OCI-LY1 (cell line): ENCODE results near the gene BLID.

ENCODE experiments used
- H2AFZ ChIP-seq: fragments of 200-600 bp; sonication (generic), shearing (Covaris generic); 2 replicates; pipeline ENCODE4 v1.6.0; 2014; ENCODE audit warnings: antibody characterized with exemption, mild to moderate bottlenecking, low read length
- H3F3A ChIP-seq: fragments of 200-600 bp; sonication (generic), shearing (Covaris generic); 2 replicates; pipeline ENCODE4 v1.6.0; 2014; ENCODE audit warnings: mild to moderate bottlenecking, antibody characterized with exemption, low read length, moderate library complexity; ENCODE audit not compliant: insufficient read depth
- H3K27ac ChIP-seq: fragments of 200-600 bp; sonication (generic); 2 replicates; pipeline ENCODE4 v1.5.1; 2014; ENCODE audit warnings: low read length, mixed run types, mild to moderate bottlenecking, low read depth; ENCODE audit not compliant: poor library complexity, severe bottlenecking
- H3K27me3 ChIP-seq: fragments of 200-600 bp; sonication (generic); 2 replicates; pipeline ENCODE4 v1.6.0; 2014; ENCODE audit warnings: antibody characterized with exemption, mild to moderate bottlenecking, low read length, moderate library complexity; ENCODE audit not compliant: insufficient read depth
- H3K36me3 ChIP-seq: fragments of 200-600 bp; sonication (generic); 2 replicates; pipeline ENCODE4 v1.6.1; 2014; ENCODE audit warnings: mild to moderate bottlenecking, antibody characterized with exemption, low read length, moderate library complexity, mixed read lengths; ENCODE audit not compliant: insufficient read depth
- H3K4me1 ChIP-seq: fragments of 200-600 bp; sonication (generic); 2 replicates; pipeline ENCODE4 v1.5.1; 2014; ENCODE audit warnings: mild to moderate bottlenecking, low read length, moderate library complexity; ENCODE audit not compliant: insufficient read depth, severe bottlenecking
- H3K4me2 ChIP-seq: fragments of 200-600 bp; sonication (generic), shearing (Covaris generic); 2 replicates; pipeline ENCODE4 v1.6.1; 2014; ENCODE audit warnings: low read length
- H3K4me3 ChIP-seq: fragments of 200-600 bp; sonication (generic); 2 replicates; pipeline ENCODE4 v1.5.1; 2014; ENCODE audit warnings: low read length, low read depth, mild to moderate bottlenecking, mixed read lengths; ENCODE audit not compliant: poor library complexity, severe bottlenecking
- H3K79me2 ChIP-seq: fragments of 200-600 bp; shearing (Covaris generic); 2 replicates; pipeline ENCODE4 v1.6.1; 2016; ENCODE audit warnings: mixed run types, low read length, mixed read lengths; ENCODE audit not compliant: insufficient read depth
- H3K9ac ChIP-seq: fragments of 200-600 bp; sonication (generic), shearing (Covaris generic); 2 replicates; pipeline ENCODE4 v1.6.1; 2014; ENCODE audit warnings: mild to moderate bottlenecking, low read length, mixed read lengths
- H3K9me2 ChIP-seq: fragments of 200-600 bp; sonication (generic), shearing (Covaris generic); 2 replicates; pipeline ENCODE4 v1.6.1; 2014; ENCODE audit warnings: low read depth, mild to moderate bottlenecking, low read length, mixed read lengths
- H3K9me3 ChIP-seq: fragments of 200-600 bp; shearing (Covaris generic); 2 replicates; pipeline ENCODE4 v1.6.1; 2014; ENCODE audit warnings: low read length, mixed read lengths
- H4K20me1 ChIP-seq: fragments of 200-600 bp; sonication (generic), shearing (Covaris generic); 2 replicates; pipeline ENCODE4 v1.6.0; 2016; ENCODE audit warnings: mild to moderate bottlenecking, low read length; ENCODE audit not compliant: insufficient read depth
- EZH2 ChIP-seq: fragments of 200-600 bp; sonication (generic), shearing (Covaris generic); IDR thresholded peaks from 2 replicates; pipeline ENCODE4 v1.8.0; 2017; ENCODE audit warnings: borderline replicate concordance, mixed run types, mild to moderate bottlenecking, antibody characterized with exemption, low read length, moderate library complexity, mixed read lengths
- TF ChIP-seq, protein P1 (sequence below): fragments of 200-600 bp; sonication (generic), shearing (Covaris generic); IDR thresholded peaks from 2 replicates; pipeline ENCODE4 v1.5.1; 2017; ENCODE audit warnings: mild to moderate bottlenecking, antibody characterized with exemption, low read length, moderate library complexity, mixed read lengths

The BLID gene

DNA sequence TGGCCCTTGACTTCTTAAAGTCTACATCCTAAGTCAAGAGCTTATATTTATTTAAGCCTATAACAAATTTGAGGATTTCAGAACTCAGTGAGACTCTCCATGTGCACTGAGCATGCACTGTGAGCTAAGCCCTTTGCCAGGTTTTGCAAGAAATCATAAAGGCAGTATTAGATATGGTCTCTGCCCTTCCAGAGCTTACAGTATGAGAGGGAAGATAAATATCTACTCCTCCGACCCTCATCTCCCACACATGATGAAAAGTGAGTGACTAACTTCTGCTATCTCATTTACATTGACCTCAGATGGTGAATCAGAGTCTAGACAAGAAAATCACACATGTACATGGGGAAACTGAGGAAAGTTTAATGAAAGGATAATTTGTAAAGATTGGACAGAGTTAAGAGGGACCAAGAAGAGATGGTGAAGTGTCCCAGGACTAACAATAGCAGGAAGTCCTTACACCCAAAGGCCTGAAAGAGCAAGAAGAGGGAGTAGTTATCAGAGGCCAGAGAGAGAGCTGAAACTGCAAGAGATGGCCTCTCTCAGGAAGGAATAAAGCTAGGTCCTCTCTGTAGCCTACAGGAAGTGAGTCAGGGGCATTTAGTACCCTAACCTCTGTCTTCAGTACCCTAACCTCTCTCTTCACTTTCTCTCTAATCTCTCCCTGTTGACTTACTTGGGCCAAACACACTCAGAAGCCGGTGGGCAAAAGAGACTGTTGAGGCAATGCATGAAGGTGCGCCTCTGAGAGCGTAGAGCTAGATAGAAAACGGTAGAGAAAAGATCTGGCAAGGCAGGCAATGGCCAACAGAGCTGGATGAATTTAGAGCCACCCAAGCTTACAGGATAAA lies 23.0 kb upstream of the BLID start:
- TF ChIP-seq EZH2 = no peak
- TF ChIP-seq, protein P1, sequence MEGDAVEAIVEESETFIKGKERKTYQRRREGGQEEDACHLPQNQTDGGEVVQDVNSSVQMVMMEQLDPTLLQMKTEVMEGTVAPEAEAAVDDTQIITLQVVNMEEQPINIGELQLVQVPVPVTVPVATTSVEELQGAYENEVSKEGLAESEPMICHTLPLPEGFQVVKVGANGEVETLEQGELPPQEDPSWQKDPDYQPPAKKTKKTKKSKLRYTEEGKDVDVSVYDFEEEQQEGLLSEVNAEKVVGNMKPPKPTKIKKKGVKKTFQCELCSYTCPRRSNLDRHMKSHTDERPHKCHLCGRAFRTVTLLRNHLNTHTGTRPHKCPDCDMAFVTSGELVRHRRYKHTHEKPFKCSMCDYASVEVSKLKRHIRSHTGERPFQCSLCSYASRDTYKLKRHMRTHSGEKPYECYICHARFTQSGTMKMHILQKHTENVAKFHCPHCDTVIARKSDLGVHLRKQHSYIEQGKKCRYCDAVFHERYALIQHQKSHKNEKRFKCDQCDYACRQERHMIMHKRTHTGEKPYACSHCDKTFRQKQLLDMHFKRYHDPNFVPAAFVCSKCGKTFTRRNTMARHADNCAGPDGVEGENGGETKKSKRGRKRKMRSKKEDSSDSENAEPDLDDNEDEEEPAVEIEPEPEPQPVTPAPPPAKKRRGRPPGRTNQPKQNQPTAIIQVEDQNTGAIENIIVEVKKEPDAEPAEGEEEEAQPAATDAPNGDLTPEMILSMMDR = no peak
- Histone ChIP-seq H4K20me1 (no peaks in the 10 kb centered on the region), H3K9me3 (no peaks in the 10 kb centered on the region), H3F3A (no peaks in the 10 kb centered on the region), H2AFZ (no peak overlapping the region), H3K9ac (no peak overlapping the region), H3K27ac (no peak overlapping the region), H3K4me2 (no peak overlapping the region), H3K79me2 (no peaks in the 10 kb centered on the region), H3K36me3 (no peaks in the 10 kb centered on the region), H3K4me3 (no peak overlapping the region), H3K4me1 (no peaks in the 10 kb centered on the region), H3K9me2 (no peaks in the 10 kb centered on the region), H3K27me3 (no peaks in the 10 kb centered on the region)

DNA sequence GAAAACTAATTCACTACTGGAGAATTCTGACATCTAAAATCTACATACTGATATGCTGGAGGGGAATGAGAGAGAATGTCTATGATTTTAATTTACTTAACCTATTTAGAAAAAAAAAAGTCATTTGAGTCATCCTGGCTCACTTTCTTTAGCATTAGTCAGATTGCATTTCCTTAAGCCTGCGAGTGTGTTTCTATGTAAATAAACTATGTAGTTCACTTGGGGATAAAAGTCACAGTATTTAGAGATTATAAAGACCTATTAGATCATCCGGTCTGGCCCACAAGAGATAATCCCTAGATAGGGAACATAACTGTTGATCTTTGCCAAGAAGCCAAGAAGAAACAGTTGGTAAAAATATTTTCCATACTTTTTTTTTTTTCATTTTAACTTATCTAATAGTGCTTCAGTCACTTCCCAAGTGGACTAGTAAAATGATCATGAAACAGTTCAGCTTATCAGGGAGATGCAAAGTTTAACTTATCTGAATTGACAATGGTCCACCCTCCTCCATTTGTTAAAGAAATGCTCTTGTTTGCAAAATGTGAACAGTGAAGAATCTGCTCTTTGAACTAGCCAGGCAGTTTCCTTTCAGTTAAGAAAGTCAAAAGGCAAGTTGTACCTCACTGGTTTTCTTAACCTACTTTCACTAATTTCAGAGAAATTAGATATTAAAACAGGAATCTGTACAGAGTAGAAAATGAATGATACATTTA lies 21.2 kb upstream of the BLID start:
- H2AFZ ChIP-seq = no peak overlapping the region
- H3K4me1 ChIP-seq = no peaks in the 10 kb centered on the region
- H3K79me2 ChIP-seq = no peaks in the 10 kb centered on the region
- H3K4me3 ChIP-seq = no peak overlapping the region
- H3F3A ChIP-seq = no peaks in the 10 kb centered on the region
- H3K27ac ChIP-seq = no peak overlapping the region
- H3K4me2 ChIP-seq = no peak overlapping the region
- no peaks in the 10 kb centered on the region for H3K27me3 ChIP-seq
- H3K9me3 ChIP-seq = no peaks in the 10 kb centered on the region
- no peaks in the 10 kb centered on the region for H4K20me1 ChIP-seq
- H3K36me3 ChIP-seq = no peaks in the 10 kb centered on the region
- no peaks in the 10 kb centered on the region for H3K9me2 ChIP-seq
- no peak overlapping the region for H3K9ac ChIP-seq
- TF ChIP-seq, protein P1 = no peak
- TF ChIP-seq EZH2 = no peak

DNA sequence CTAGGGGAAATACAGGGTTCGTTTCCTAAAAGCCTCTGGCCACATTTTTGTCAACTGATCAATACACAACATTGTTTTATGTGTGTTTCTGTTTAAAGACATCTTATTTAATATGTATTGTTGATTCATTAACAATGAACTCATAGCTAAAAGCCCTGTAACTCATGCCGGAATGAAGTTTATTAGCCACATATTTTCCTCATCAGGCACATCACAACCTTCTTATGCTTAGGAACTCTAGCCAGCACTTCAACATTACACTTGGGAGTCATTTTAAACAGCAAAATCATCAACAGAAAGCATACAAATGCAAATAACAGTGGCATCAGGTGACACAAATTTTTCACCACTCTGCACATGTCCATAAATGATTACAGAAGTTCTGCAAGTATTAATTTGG lies 15.1 kb upstream of the BLID start:
- no peaks in the 10 kb centered on the region for H3K9me3 ChIP-seq
- H3K36me3 ChIP-seq = no peaks in the 10 kb centered on the region
- no peak overlapping the region for H3K27ac ChIP-seq
- no peaks in the 10 kb centered on the region for H3K27me3 ChIP-seq
- H3K4me1 ChIP-seq = no peaks in the 10 kb centered on the region
- H3F3A ChIP-seq = no peaks in the 10 kb centered on the region
- H3K79me2 ChIP-seq = no peaks in the 10 kb centered on the region
- no peak overlapping the region for H2AFZ ChIP-seq
- TF ChIP-seq, protein P1 = no peak
- TF ChIP-seq EZH2 = no peak
- no peaks in the 10 kb centered on the region for H3K9me2 ChIP-seq
- H3K4me3 ChIP-seq = no peak overlapping the region
- no peak overlapping the region for H3K4me2 ChIP-seq
- H4K20me1 ChIP-seq = no peaks in the 10 kb centered on the region
- no peak overlapping the region for H3K9ac ChIP-seq
